HepG2 (cell line): Measurements from ENCODE around the gene GINM1. TPM values are rescaled to one million over a fixed set of nuclear protein-coding genes. Genes with fewer than 3 reads are reported as not detected.

Experiments
- BORCS8-MEF2B ChIP-seq: sonication (generic); formaldehyde crosslinking; IDR thresholded peaks from 2 replicates; pipeline ENCODE4 v1.8.0; 2022; ENCODE audit warnings: mild to moderate bottlenecking, missing genetic modification reagents
- CSRNP1 ChIP-seq: sonication (generic); formaldehyde crosslinking; IDR thresholded peaks from 2 replicates; pipeline ENCODE4 v1.8.1; 2023; ENCODE audit warnings: mild to moderate bottlenecking, missing genetic modification reagents
- ETS1 ChIP-seq: sonication (generic); formaldehyde crosslinking; IDR thresholded peaks from 2 replicates; pipeline ENCODE4 v1.4.0; 2020; ENCODE audit warnings: missing genetic modification reagents
- HMGXB4 ChIP-seq, 2 experiments: sonication (generic) in 1 of 2; formaldehyde crosslinking in 1 of 2; IDR thresholded peaks; 2 replicates each; pipeline versions ENCODE4 v1.4.0 to v1.6.1; 2018 to 2020; ENCODE audit warnings: missing genetic modification reagents in 2 of 2, borderline replicate concordance in 1 of 2, low read depth in 1 of 2, mild to moderate bottlenecking in 1 of 2, missing biosample characterization in 1 of 2
- JARID2 ChIP-seq: sonication (generic); formaldehyde crosslinking; IDR thresholded peaks from 2 replicates; pipeline ENCODE4 v1.8.1; 2023; ENCODE audit warnings: missing genetic modification reagents, inconsistent platforms; ENCODE audit not compliant: insufficient replicate concordance
- JUND ChIP-seq: sonication (generic); formaldehyde crosslinking; IDR thresholded peaks from 2 replicates; pipeline ENCODE4 v1.8.0; 2022; ENCODE audit warnings: mild to moderate bottlenecking, missing genetic modification reagents
- MAFG ChIP-seq: sonication (generic); formaldehyde crosslinking; IDR thresholded peaks from 2 replicates; pipeline ENCODE4 v1.5.1; 2020; ENCODE audit warnings: mild to moderate bottlenecking, missing genetic modification reagents
- MEF2D ChIP-seq: sonication (generic); formaldehyde crosslinking; IDR thresholded peaks from 2 replicates; pipeline ENCODE4 v1.5.1; 2020; ENCODE audit warnings: mild to moderate bottlenecking, missing genetic modification reagents
- NR2F6 ChIP-seq, 2 experiments: IDR thresholded peaks; 2 replicates each; pipeline ENCODE4 v1.6.1; 2016; ENCODE audit warnings: antibody characterized with exemption in 1 of 2, mild to moderate bottlenecking in 1 of 2
- POLR2AphosphoS2 ChIP-seq: IDR thresholded peaks from 2 replicates; pipeline ENCODE4 v1.6.1; 2011; ENCODE audit warnings: low read depth, low read length, improper control_type of control experiment
- RBAK ChIP-seq: sonication (generic); formaldehyde crosslinking; IDR thresholded peaks from 2 replicates; pipeline ENCODE4 v1.5.1; 2020; ENCODE audit warnings: mild to moderate bottlenecking, missing genetic modification reagents
- REST ChIP-seq, 2 experiments: IDR thresholded peaks; 2 replicates each; pipeline ENCODE4 v1.6.1; 2011 to 2012; ENCODE audit warnings: low read length in 2 of 2, borderline replicate concordance in 1 of 2, low read depth in 1 of 2, mild to moderate bottlenecking in 1 of 2, moderate library complexity in 1 of 2
- TFAP4 ChIP-seq: sonication (generic); IDR thresholded peaks from 2 replicates; pipeline ENCODE4 v1.6.1; 2016; ENCODE audit warnings: low read depth, borderline replicate concordance
- XRCC5 ChIP-seq: fragments of 200-400 bp; formaldehyde crosslinking; optimal IDR thresholded peaks from 2 replicates; pipeline ENCODE3; 2017; ENCODE audit warnings: mild to moderate bottlenecking, low read length
- ZNF224 ChIP-seq: sonication (generic); formaldehyde crosslinking; IDR thresholded peaks from 2 replicates; pipeline ENCODE4 v1.5.0; 2020; ENCODE audit warnings: mild to moderate bottlenecking, missing genetic modification reagents
- ZNF33A ChIP-seq: sonication (generic); formaldehyde crosslinking; IDR thresholded peaks from 2 replicates; pipeline ENCODE4 v1.5.1; 2020; ENCODE audit warnings: missing genetic modification reagents, mild to moderate bottlenecking, moderate library complexity, borderline replicate concordance
- ZNF761 ChIP-seq: sonication (generic); formaldehyde crosslinking; conservative IDR thresholded peaks from 2 replicates; pipeline ENCODE4 v1.4.0; 2020; ENCODE audit warnings: mild to moderate bottlenecking, missing genetic modification reagents
- ZSCAN21 ChIP-seq: sonication (generic); formaldehyde crosslinking; IDR thresholded peaks from 2 replicates; pipeline ENCODE4 v1.8.0; 2022; ENCODE audit warnings: mild to moderate bottlenecking, missing genetic modification reagents, moderate library complexity, borderline replicate concordance
- polyA plus RNA-seq, 8 experiments: library from polyadenylated mRNA; depleted of rRNA in 3 of 8; stranded (reverse) in 7 of 8; unstranded in 1 of 8; fragments of >200 nt; fragmentation: Illumina TruSeq in 4 of 8; extraction: Trizol in 4 of 8; gene quantifications; 2 replicates each; pipeline versions ENCODE4 v1.2.1 to v1.2.3, GENCODE V29; 2011 to 2016; ENCODE audit warnings: low read depth in 4 of 8, missing spikeins in 1 of 8, mixed read lengths in 1 of 8; ENCODE audit not compliant: insufficient read depth in 1 of 8
- total RNA-seq, 5 experiments: library from RNA; depleted of rRNA; stranded (reverse); fragments of >200 nt; fragmentation: Illumina TruSeq; extraction: Trizol; gene quantifications; 2 replicates each; pipeline ENCODE4 v1.2.3, GENCODE V29; 2016; ENCODE audit warnings: low read depth in 1 of 5

GINM1 gene
- total and polyA plus RNA-seq, 2 of the 13 experiments (the other 11 are each of a cell fraction or from before 2014, with no cell fraction given), result 19.4 to 27.5 TPM

- TF ChIP-seq HMGXB4 (CRISPR knock-in tag; IDR thresholded peaks at IDR 0.05; ENCODE audit: borderline replicate concordance in 1 of 2, low read depth in 1 of 2) (peak in 1 of 2 experiments; percentile 91), MAFG (no peak), CSRNP1 (CRISPR knock-in tag) (peak; percentile 73; the same call in 1 of the 2 replicates), RBAK (CRISPR knock-in tag) (no peak), NR2F6 (IDR thresholded peaks at IDR 0.05) (no peak), NR2F6 (CRISPR knock-in tag; IDR thresholded peaks at IDR 0.05) (no peak), XRCC5 (no peak), JARID2 (CRISPR knock-in tag) (no peak), MEF2D (CRISPR knock-in tag) (peak; percentile 56; the same call in 1 of the 2 replicates), ZNF761 (CRISPR knock-in tag) (peak; percentile 68; the same call in 1 of the 2 replicates), ZNF33A (no peak), BORCS8-MEF2B (CRISPR knock-in tag) (peak; percentile 83; the same call in 1 of the 2 replicates), ZNF224 (peak; percentile 80; the same call in 1 of the 2 replicates), JUND (CRISPR knock-in tag) (no peak), TFAP4 (no peak), ETS1 (no peak), POLR2AphosphoS2 (no peak), REST (IDR thresholded peaks at IDR 0.05; ENCODE audit: borderline replicate concordance in 1 of 2, low read depth in 1 of 2, low read length in 2 of 2) (no peak), ZSCAN21 (CRISPR knock-in tag) (0 out of 2 replicates have a peak, but pooled peaks have one; percentile 26)
Measured at GRCh38 chr6:149566410-149567193, 427 bp downstream of the GINM1 start (continued).
